HG02610 (cell line): ENCODE results near the gene LRRC2.
"Not testable (repeated sequence)": the region's sequence is repeated elsewhere in the genome, so short reads cannot be mapped to it uniquely, and the experiment has no call there.

Experiments used
- ATAC-seq: cut with Tn5 transposase; IDR thresholded peaks from one replicate; pipeline ENCODE4 v1.9.1; 2021; ENCODE audit warnings: mild to moderate bottlenecking, moderate library complexity; ENCODE audit not compliant: unreplicated experiment

Gene LRRC2

DNA sequence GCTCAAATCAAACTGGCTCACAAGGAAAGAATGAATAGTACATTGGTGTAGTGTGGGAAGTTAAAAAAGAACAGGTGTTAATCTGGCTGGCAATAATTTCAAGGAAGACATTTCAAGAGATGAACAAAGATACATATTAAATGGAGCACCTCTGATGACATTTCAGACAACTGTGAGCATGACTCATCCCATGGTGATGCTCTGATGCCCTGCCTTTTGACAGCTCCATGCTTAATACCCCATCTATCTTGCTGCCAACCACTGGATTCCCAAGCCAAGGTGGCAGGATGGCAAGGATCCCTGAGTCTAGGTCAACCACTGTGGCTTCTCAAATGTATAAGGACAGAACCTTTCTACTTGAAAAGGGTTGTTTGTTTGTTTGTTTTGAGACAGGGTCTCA is 29.3 kb downstream of the LRRC2 start:
- ATAC-seq: no peak

DNA sequence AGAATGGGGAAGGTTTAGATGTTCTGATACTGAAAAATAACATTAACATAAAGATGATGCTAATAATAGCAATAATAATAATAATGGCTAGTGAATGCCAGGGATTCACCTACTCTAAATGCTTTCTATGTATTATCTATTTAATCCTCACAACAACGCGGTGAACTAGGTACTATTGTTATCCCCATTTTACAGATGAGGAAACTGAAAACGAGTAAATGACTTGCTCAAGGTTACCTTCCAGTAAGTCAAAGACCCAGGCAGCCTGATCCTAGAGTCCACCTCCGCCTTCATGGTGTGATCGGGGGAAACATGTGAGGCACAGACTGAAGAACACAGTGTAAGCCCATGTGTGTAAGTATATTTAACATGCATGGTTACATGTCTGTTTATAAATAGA is 30.4 kb downstream of the LRRC2 start:
- ATAC-seq: no peak

DNA sequence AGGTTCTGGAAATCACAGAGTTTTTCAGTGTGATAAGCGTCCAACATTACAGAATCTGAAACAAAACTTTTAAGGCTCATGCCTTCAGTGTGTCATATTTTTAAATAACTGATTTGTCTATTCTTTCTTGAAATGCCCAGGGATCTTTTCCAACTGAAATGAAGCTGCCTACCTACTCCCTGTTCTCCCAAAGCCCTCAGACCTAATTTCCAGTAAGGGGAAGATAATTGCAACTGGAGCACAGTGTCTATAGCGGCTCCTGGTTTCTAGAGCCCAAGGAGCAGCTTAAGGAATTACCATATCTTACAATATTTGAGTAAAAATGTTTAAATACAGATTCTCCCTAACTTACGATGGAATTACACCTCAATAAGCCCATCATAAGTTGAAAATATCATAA is 33.0 kb downstream of the LRRC2 start:
- no peak for ATAC-seq

DNA sequence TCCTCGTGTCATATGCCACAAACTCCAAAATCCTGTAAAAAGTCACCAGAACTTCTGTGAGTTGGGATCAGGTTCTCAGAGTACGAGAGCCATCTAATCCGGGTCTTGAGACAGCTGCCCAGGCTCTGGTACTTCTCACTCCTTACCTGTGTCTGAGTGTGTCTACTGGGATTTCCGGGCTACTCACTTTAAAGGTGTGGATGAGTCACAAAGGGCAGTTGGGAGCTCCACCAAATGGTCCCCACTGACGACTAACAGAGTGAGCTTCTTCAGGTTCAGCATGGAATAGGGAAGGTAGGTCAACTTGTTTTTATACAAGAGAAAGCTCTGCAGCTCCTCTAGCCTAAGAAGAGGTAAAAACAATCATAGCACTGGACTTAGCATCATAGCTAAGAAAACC is 38.9 kb downstream of the LRRC2 start:
- ATAC-seq: no peak

DNA sequence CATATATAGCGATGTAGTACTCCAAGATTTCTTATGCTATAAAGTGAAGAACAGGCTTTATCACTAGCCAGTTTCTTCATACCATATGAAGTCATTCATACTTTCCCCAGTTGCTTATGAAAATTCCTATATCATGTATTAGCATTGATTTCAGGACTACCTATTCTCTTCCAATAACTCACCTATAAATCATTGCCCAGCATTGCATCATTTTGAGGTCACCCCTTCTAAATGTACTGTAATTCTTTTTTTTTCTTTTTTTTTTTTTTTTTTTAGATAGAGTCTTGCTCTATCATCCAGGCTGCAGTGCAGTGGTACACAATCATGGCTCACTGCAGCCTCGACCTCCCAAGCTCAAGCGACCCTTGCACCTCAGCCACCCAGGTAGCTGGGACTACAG is 41.3 kb downstream of the LRRC2 start:
- no peak for ATAC-seq

DNA sequence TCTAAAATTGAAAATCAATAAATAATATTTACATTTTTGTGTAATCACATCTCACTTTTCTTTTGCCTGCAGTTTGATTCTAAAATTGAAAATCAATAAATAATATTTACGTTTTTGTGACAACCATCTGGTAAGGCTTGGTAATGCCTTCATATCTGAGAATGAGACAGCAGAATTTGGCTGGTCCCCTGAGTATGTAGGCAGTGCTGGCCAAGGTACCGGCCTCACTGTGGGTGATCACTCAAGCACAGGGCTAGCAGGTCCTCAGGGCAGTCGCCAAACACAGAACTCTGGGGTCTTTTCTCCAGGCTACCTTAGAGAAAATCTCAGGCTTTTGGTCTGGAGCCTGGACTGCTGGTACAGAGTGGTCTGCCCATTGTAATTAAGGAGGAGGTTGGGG is 42.1 kb downstream of the LRRC2 start:
- ATAC-seq: no peak

DNA sequence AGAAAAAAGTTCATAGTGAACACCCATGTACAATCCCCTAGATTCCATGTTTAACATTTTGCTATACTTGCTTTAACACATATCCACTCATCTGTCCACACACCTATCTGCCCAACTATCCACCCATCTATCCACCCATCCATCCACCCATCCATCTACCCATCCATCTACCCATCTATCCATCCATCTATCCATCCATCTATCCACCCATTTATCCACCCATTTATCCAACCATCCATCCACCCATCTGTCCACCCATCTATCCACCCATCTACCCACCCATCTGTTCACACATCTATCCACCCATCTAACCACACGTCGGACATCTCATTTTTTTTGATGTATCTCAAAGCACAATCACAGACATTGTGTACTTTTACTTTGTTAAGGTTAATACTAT is 42.5 kb downstream of the LRRC2 start:
- ATAC-seq: no peak

DNA sequence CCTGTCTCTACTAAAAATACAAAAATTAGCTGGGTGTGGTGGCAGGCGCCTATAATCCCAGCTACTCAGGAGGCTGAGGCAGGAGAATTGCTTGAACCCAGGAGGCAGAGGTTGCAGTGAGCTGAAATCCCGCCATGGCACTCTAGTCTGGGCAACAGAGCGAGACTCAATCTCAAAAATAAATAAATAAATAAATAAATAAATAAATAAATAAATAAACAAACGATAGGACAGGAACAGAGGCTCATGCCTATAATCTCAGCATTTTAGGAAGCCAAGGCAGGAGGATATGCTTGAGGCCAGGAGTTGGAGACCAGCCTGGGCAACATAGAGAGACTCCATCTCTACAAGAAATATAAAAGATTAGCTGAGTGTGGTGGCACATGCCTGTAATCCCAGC is 43.9 kb downstream of the LRRC2 start:
- ATAC-seq: not testable (repeated sequence)

DNA sequence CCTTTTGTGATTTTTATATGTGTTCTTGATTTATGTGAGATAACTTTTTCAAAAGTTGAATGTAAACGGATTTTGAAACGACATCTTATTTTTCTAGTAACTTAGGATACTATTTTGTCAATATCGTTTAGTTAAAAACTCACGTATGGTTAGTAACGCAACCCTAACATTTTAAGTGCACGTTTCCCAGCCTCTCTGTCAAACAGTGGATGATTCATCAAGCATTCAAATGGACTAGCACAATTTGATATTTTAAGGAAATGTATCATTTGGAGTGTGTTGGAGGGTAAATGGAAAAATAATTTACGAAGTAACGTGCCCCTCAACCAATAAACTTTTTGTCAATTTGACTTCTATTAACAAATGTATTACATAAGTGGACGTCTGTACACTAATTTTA is 45.0 kb downstream of the LRRC2 start:
- ATAC-seq: no peak

DNA sequence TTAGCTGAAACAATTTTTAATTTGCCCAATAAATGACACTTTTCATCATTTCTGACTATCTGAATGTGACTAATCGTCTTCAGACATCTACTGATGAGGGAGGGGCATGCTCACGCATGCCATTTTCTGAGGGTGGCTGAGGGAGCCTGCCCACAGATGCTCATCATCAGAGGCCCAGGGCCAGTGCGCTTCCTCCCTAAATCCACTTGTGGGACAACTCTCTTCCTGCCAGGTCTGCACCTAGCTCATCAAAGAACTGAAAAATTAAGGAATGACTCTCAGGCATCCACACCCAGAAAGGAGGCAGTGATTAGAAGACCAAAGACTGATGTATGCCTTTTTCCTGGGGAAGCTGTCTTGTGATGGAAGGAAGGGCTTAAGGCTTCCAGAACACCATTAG is 45.6 kb downstream of the LRRC2 start:
- no peak for ATAC-seq

DNA sequence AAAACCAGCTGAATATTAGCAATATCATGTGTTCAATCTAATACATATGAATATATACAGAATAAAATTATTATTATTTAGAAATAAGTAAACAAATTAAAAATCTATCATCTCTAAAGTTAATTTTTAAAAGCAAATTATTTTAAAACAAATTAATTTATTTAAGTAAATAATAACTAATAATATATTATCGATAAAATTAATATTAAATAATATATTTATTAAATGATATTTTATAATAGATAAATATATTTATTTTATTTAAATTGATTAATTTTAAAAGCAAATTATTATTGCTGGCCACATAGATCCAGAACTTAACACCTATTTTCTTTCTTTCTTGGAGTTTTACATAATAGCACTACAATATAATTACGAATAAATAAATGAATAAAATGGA is 46.1 kb downstream of the LRRC2 start:
- ATAC-seq: no peak

DNA sequence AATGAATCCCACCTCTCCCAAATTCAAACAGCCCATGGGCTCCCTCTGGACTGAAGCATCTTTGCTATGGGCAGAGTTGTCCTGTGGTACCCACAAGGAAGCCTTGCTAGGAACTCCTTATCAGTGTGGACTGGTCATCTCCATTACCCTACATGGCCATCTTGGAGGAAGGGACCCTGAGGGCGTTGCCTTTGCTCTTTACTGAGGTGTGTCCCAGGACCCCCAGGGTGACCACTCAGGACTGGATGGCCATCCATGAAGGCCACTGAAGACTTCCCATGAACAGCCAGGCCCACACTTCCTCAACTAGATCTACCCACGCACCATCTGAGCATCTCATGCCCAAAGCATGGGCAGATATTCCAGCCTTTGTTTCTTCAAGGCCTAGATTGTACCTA is 48.3 kb downstream of the LRRC2 start:
- no peak for ATAC-seq

DNA sequence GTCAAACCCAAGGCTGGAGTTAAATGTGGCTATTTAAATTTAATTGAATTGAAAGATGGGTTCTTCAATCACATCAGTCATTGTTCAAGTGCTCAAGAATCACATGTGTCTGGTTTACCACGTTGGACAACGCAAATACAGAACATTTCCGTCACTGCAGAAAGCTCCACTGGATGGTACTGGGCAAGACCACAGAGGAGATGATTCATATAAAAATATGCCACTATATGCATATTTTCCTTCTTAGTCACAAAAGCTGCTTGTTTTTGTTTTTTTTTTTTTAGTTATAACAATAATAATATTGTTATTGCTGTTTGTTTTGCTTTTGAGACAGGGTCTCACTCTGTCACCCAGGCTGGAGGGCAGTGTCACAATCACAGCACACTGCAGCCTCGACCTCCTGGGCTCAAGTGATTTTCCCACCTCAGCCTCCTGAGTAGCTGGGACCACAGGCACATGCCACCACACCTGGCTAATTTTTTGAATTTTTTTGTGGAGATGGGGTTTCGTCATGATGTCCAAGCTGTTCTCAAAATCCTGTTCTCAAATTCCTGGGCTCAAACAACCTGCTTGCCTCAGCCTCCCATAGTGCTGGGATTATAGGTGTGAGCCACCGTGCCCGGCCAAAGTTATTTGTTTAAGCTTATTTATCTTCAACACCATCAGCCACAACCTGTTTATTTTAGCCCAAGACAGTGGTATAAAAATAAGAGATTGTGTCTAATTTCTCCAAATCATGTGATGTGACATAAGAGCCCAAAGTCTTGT is 48.9 kb downstream of the LRRC2 start:
- no peak for ATAC-seq

DNA sequence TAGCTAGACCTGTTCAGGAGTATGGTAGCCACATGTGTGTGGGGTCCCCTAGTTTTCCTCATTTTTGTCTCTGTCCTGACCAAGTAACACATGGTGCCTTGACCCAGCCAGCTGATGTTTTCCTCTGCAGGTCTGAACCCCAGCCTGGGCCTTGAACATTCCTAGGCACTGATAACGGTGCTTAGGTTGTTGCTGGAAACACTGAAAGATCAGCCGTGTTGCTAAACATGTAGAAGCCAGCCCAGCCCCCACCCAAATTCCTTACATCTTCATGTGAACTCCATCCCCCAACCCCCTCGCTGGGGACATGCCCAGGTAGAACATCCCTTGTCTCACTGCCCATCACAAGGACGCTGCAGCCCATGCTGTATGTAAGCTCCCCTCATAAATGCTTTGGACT is 49.6 kb downstream of the LRRC2 start:
- no peak for ATAC-seq

DNA sequence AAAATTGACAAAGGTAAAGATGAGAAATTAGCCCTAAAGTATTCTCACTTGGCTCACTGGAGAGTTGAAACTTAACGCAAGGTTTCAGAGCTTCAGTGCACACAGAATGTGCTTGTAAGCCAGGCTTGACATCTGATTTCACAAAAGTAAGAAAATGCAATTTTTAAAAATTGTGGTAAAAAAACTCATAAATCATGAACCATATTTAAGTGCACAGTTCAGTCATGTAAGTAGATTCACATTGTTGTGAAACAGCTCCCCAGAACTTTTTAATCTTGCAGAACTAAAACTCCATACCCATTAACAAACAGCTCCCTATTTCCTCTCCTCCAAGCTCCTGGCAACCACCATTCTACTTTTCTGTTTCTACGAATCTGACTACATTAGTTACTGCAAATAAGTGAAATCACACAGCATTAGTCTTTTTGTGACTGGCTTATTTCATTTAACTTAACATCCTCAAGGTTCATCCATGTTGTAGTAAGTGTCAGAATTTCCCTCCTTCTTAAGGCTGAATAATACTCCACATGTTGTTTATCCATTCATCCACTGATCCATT is 53.8 kb downstream of the LRRC2 start:
- ATAC-seq: no peak

DNA sequence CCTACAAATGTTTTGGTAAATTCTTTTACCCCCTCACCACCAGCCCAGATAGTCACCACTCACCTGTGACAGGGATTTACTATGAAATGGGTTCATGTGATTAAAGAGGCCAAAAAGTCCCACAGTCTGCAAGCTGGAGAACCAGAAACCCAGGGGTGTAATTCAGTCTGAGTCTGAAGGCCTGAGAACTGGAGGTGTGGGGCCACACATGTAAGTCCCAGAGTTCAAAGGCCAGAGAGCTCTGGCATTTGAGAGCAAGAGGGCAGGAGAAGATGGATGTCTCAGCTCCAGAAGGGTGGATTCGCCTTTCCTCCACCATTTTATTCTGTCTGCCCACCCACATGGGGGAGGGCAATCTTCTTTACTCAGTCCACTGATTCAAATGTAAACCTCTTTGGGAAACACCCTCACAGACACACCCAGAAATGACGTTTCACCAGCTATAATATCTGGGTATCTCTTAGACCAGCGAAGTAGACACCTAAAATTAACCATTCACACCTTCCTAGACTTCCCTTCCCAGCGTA is 56.4 kb downstream of the LRRC2 start:
- no peak for ATAC-seq

DNA sequence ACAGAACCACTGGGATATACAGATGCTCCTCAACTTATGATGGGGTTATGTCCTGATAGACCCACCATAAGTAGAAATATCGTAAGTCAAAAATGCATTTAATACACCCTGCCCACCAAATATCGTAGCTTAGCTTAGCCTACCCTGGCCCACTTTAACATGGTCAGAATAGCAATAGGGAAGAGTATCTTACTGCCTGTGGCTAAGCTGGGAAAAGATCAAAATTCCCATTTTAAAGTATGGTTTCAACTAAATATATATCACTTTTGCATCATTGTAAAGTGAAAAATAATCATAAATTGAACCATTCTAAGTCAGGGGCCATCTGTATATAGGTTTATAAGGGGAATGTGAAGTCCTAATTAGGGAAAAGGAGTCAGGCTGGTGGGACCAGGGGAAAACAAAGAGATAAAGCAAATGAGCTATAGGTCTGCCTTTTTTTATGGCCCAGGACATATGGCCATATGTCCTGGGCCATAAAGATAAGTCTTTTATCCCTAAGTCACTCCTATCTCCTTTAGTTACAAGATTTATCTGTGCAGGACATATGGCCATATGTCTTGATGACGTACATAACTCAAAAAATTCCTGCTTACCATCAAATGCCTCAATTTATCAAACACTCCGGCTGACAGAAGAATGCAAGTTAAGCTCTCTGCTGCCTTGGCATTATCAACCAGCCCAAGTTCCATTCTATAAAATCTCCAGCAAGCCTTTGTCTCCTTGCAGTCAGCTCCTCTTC is 57.1 kb downstream of the LRRC2 start:
- ATAC-seq: no peak

DNA sequence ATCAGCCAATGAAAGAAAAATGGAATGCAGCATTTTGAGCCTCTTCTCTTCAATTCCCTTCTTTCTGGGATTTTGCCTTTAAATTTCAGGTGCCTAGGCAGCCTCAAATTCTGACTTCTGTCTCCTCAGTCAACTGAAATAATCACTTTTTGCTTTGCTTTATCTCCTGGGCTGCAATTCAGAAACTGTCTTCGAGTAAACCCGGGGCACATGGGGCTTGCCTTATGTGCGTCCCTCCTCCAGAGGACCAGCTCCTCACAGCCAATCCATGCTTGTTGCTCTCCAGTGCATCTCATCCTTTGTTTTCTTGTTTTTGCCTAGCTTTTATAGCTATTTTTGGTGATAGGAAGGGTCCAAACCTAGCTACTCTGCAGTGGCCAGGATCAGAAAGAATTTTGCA is 59.6 kb downstream of the LRRC2 start:
- ATAC-seq: no peak

DNA sequence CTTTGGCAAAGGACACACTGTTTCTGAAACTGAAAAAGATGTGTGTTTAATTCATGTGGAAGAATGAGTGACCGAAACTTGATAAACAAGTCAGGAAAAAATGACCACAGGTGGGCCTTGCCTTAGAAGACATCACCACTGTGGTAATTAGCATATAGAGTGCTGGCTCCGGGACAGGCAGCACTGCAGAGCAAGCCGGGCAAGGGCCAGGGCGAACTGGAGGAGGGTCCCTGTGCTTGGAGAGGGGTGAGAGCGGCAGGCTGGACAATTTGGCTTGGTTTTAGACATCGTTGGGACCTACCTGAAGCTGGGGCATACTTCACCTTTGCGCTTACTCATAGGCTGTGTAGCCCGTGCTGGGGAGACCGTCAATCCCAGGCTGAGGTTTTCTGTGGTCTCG is 60.1 kb downstream of the LRRC2 start:
- no peak for ATAC-seq

DNA sequence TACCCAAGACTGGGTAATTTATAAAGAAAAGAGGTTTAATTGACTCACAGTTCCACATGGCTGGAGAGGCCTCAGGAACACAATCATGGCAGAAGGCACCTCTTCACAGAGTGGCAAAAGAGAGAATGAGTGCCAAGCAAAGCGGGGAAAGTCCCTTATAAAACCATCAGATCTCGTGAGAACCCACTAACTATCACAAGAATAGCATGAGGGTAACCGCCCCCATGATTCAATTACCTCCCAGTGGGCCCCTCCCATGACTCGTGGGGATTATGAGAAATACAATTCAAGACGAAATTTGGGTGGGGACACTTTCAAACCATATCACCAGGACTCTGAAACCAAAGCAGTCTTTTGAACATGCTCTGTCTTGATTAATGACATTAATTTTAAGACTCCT is 61.3 kb downstream of the LRRC2 start:
- ATAC-seq: no peak

DNA sequence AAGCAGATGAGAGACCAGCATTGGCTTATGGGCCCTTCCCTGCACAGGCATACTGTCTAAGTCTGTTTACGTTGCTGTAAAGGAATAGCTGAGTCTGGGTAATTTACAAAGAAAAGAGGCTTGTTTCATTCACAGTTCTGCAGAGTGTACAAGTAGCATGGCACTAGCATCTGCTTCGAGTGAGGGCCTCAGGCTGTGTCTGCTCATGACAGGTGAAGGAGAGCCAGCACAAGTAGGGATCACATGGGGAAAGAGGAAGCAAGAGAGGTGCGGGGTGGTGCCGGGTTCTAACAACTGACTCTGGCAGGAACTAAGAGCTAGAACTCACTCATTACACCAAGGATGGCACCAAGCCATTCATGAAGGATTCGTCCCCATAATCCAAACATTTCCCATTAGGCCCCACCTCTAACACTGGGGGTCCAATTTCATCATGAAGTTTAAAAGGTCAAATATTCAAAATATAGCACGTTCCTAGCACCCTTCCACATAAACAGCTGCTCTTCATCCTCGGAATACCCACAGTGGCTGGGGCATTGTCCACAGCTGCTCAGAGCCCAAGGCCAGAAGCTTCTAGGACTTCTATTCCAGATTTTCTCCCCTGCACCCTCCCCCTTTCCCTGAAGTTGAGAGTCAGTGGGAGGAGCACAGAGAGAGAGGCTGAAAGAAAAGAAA is 62.8 kb downstream of the LRRC2 start:
- no peak for ATAC-seq

DNA sequence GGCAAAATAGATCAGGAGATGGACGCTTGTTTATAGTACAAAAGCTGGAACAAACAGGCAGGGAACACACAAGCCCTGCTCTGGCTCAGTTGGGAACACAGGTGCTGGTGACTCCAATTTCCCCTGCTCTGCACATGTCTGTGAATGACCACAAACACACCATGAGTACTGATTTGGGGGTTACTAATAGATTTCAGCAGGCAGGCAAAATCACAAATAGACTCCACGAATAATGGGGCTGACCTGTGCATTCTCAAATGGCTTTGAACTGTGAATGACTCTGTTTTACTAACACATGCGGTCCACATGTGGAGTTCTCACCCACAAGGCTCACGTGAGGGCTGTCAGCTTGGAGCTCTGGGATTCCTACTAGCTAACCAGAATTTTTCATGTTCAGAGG is 64.4 kb downstream of the LRRC2 start:
- ATAC-seq: no peak
